Spinal cord (tissue), 10 donors: ENCODE results near the gene C3orf70. TPM values are rescaled to one million over a fixed set of nuclear protein-coding genes. Genes with fewer than 3 reads are reported as not detected.

Experiments used
- DNase-seq, 6 donors: peaks; one replicate each; pipeline versions ENCODE4 v3.0.0 to v3.0.0-alpha.2; 2013 to 2015; ENCODE audit warnings: low spot score in 6 of 6, low read depth in 4 of 6
- H3K27ac ChIP-seq: one replicate; pipeline ENCODE4 v1.5.1; 2013; ENCODE audit warnings: low read depth, low read length, control low read depth
- H3K27me3 ChIP-seq: one replicate; pipeline ENCODE4 v1.6.1; 2013; ENCODE audit warnings: low read length; ENCODE audit not compliant: control insufficient read depth, insufficient read depth
- H3K36me3 ChIP-seq: one replicate; pipeline ENCODE4 v1.6.1; 2013; ENCODE audit warnings: low read length; ENCODE audit not compliant: control insufficient read depth, insufficient read depth
- H3K4me1 ChIP-seq: one replicate; pipeline ENCODE4 v1.6.1; 2013; ENCODE audit warnings: low read length; ENCODE audit not compliant: control insufficient read depth, insufficient read depth
- H3K4me3 ChIP-seq: one replicate; pipeline ENCODE4 v1.5.1; 2013; ENCODE audit warnings: low read depth, low read length, control low read depth
- H3K9me3 ChIP-seq: one replicate; pipeline ENCODE4 v1.6.1; 2013; ENCODE audit warnings: low read length; ENCODE audit not compliant: control insufficient read depth, insufficient read depth
- WGBS: methylation state at CpG from one replicate; pipeline ENCODE4 v1.1.5; 2013; ENCODE audit warnings: missing lambda C conversion rate; ENCODE audit not compliant: insufficient coverage; 5-methylcytosine and 5-hydroxymethylcytosine counted together
- polyA plus RNA-seq, 2 donors: library from polyadenylated mRNA; unstranded; fragments of 120-200 nt; gene quantifications; one replicate each; pipeline ENCODE4 v1.2.1, GENCODE V29; 2013; ENCODE audit not compliant: insufficient read length in 2 of 2
- total RNA-seq, 2 donors: library from RNA; depleted of rRNA in 1 of 2; stranded (reverse); fragments of 120-200 nt in 1 of 2; fragments of >200 nt in 1 of 2; gene quantifications; one replicate each; pipeline versions ENCODE4 v1.2.3 to v1.2.4, GENCODE V29; 2013 to 2014
- donor health status: healthy.

The C3orf70 gene
- total and polyA plus RNA-seq, 4 donors = 26.4 to 55.0 (median 40.7) TPM

GRCh38 chr3:185082149-185082548 is 70.7 kb downstream of the C3orf70 start:
- WGBS = 87% methylated on average over 3 of the region's 3 CpGs
- no peak for DNase-seq
- Histone ChIP-seq H3K27ac (no peak overlapping the region), H3K27me3 (no peaks in the 10 kb centered on the region), H3K4me1 (no peaks in the 10 kb centered on the region), H3K4me3 (no peak overlapping the region), H3K9me3 (no peaks in the 10 kb centered on the region), H3K36me3 (peaks cover 27% of the 10 kb centered on the region)

GRCh38 chr3:185081521-185081920 is 71.3 kb downstream of the C3orf70 start:
- DNase-seq = no peak

GRCh38 chr3:185079625-185080024 is 73.2 kb downstream of the C3orf70 start:
- H3K27me3 ChIP-seq = no peaks in the 10 kb centered on the region
- H3K4me3 ChIP-seq = no peak overlapping the region
- no peaks in the 10 kb centered on the region for H3K9me3 ChIP-seq
- no peak for DNase-seq
- no CpG with 5 or more reads among the region's 1 CpG for WGBS
- no peaks in the 10 kb centered on the region for H3K4me1 ChIP-seq
- peaks cover 33% of the 10 kb centered on the region for H3K36me3 ChIP-seq
- no peak overlapping the region for H3K27ac ChIP-seq

More at GRCh38 chr3:185081521-185081920, 71.3 kb downstream of the C3orf70 start:
- H3K36me3 ChIP-seq = peaks cover 28% of the 10 kb centered on the region
- H3K4me1 ChIP-seq = no peaks in the 10 kb centered on the region
- no peak overlapping the region for H3K27ac ChIP-seq
- 75% methylated on average over 1 of the region's 1 CpG for WGBS
- H3K9me3 ChIP-seq = no peaks in the 10 kb centered on the region
- H3K27me3 ChIP-seq = no peaks in the 10 kb centered on the region
- no peak overlapping the region for H3K4me3 ChIP-seq

GRCh38 chr3:185076219-185076618 is 76.6 kb downstream of the C3orf70 start:
- 88% methylated on average over 5 of the region's 8 CpGs for WGBS

GRCh38 chr3:185075547-185075946 is 77.3 kb downstream of the C3orf70 start:
- Histone ChIP-seq H3K4me1 (peaks cover 7% of the 10 kb centered on the region), H3K4me3 (no peak overlapping the region), H3K9me3 (no peaks in the 10 kb centered on the region), H3K27ac (no peak overlapping the region), H3K36me3 (peaks cover 16% of the 10 kb centered on the region), H3K27me3 (no peaks in the 10 kb centered on the region)
- 98% methylated on average over 13 of the region's 13 CpGs for WGBS
- DNase-seq = no peak

More at GRCh38 chr3:185076219-185076618, 76.6 kb downstream of the C3orf70 start:
- H3K4me1 ChIP-seq = no peaks in the 10 kb centered on the region
- H3K36me3 ChIP-seq = peaks cover 22% of the 10 kb centered on the region
- H3K4me3 ChIP-seq = no peak overlapping the region
- H3K27me3 ChIP-seq = no peaks in the 10 kb centered on the region
- H3K9me3 ChIP-seq = no peaks in the 10 kb centered on the region
- DNase-seq = no peak
- no peak overlapping the region for H3K27ac ChIP-seq

GRCh38 chr3:185071287-185071800 is 81.5 kb downstream of the C3orf70 start:
- H3K4me1 ChIP-seq = peaks cover 18% of the 10 kb centered on the region
- H3K27ac ChIP-seq = no peak overlapping the region
- H3K36me3 ChIP-seq = peaks cover 7% of the 10 kb centered on the region
- peak in 1 of 6 donors; percentile 38 for DNase-seq
- no peaks in the 10 kb centered on the region for H3K9me3 ChIP-seq
- no peaks in the 10 kb centered on the region for H3K27me3 ChIP-seq
- H3K4me3 ChIP-seq = no peak overlapping the region
- WGBS = 52% methylated on average over 7 of the region's 7 CpGs

- WGBS = 68% methylated on average over 20 of the region's 22 CpGs
- Histone ChIP-seq H3K27ac (no peak overlapping the region), H3K27me3 (no peaks in the 10 kb centered on the region), H3K4me1 (peaks cover 18% of the 10 kb centered on the region), H3K9me3 (no peaks in the 10 kb centered on the region), H3K36me3 (peaks cover 5% of the 10 kb centered on the region), H3K4me3 (no peak overlapping the region)
- DNase-seq = no peak
Observed at GRCh38 chr3:185070491-185071286, 82.2 kb downstream of the C3orf70 start.

- Histone ChIP-seq H3K4me3 (no peak overlapping the region), H3K27me3 (no peaks in the 10 kb centered on the region), H3K4me1 (peaks cover 18% of the 10 kb centered on the region), H3K36me3 (peaks cover 1% of the 10 kb centered on the region), H3K27ac (no peak overlapping the region), H3K9me3 (no peaks in the 10 kb centered on the region)
- DNase-seq = peak in 1 of 6 donors; percentile 28
- WGBS = 61% methylated on average over 24 of the region's 28 CpGs
Observed at GRCh38 chr3:185069037-185070030, 83.5 kb downstream of the C3orf70 start.

GRCh38 chr3:185067173-185067572 is 85.7 kb downstream of the C3orf70 start:
- no peaks in the 10 kb centered on the region for H3K36me3 ChIP-seq

More at GRCh38 chr3:185067173-185067572, 85.7 kb downstream of the C3orf70 start:
- H3K9me3 ChIP-seq = no peaks in the 10 kb centered on the region
- WGBS = 93% methylated on average over 8 of the region's 11 CpGs
- H3K4me3 ChIP-seq = no peak overlapping the region
- no peak overlapping the region for H3K27ac ChIP-seq
- DNase-seq = no peak
- peaks cover 18% of the 10 kb centered on the region for H3K4me1 ChIP-seq
- H3K27me3 ChIP-seq = no peaks in the 10 kb centered on the region
